ENCODE data around the gene ABLIM2.

DNA sequence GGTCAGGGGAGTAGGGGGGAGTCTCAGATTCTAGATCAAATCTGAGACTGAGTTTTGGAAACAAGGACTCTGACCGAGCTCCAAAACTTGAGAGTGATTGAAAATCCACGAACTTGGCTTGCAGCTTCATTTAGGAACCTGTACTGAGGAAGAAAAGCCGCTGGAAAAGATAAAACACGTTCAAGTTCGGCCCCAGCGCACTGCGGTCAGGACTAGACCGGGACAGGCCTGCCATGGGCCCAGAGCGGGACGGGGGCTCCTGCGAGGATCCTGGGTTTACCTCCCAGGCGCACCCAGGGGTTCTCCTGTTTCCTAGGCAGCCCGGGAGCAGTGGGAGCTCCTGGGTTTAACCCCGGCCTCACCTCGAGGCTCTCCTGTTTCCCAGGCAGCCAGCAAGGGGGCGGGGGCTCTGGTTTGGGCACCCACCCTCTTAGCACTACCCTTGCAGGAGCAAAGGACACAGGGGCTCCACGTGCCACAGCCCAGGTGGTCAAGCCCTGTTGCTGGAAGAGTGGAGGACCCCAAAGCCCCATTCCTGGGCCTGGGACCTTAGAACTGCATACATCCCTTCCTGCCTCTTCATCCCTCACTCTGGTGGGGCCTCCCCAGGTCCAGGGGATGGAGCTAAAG, 74.5 kb downstream of the ABLIM2 start:
- TF ChIP-seq, protein P1, sequence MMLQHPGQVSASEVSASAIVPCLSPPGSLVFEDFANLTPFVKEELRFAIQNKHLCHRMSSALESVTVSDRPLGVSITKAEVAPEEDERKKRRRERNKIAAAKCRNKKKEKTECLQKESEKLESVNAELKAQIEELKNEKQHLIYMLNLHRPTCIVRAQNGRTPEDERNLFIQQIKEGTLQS (IDR thresholded peaks at IDR 0.05) = no peak
- TF ChIP-seq POLR2AphosphoS5 (IDR thresholded peaks at IDR 0.05; ENCODE audit: low read depth, low read length) = no peak
- TF ChIP-seq, protein P2, sequence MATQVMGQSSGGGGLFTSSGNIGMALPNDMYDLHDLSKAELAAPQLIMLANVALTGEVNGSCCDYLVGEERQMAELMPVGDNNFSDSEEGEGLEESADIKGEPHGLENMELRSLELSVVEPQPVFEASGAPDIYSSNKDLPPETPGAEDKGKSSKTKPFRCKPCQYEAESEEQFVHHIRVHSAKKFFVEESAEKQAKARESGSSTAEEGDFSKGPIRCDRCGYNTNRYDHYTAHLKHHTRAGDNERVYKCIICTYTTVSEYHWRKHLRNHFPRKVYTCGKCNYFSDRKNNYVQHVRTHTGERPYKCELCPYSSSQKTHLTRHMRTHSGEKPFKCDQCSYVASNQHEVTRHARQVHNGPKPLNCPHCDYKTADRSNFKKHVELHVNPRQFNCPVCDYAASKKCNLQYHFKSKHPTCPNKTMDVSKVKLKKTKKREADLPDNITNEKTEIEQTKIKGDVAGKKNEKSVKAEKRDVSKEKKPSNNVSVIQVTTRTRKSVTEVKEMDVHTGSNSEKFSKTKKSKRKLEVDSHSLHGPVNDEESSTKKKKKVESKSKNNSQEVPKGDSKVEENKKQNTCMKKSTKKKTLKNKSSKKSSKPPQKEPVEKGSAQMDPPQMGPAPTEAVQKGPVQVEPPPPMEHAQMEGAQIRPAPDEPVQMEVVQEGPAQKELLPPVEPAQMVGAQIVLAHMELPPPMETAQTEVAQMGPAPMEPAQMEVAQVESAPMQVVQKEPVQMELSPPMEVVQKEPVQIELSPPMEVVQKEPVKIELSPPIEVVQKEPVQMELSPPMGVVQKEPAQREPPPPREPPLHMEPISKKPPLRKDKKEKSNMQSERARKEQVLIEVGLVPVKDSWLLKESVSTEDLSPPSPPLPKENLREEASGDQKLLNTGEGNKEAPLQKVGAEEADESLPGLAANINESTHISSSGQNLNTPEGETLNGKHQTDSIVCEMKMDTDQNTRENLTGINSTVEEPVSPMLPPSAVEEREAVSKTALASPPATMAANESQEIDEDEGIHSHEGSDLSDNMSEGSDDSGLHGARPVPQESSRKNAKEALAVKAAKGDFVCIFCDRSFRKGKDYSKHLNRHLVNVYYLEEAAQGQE (IDR thresholded peaks at IDR 0.05; ENCODE audit: low read depth) = no peak
- no peak for TF ChIP-seq EZH2 (IDR thresholded peaks at IDR 0.05)
- no peak for TF ChIP-seq SIN3A (IDR thresholded peaks at IDR 0.05; ENCODE audit: low read depth)
- no peak for TF ChIP-seq POLR2A (IDR thresholded peaks at IDR 0.05; ENCODE audit: borderline replicate concordance, extremely low read depth, insufficient read depth, insufficient read length)
- TF ChIP-seq, protein P3, sequence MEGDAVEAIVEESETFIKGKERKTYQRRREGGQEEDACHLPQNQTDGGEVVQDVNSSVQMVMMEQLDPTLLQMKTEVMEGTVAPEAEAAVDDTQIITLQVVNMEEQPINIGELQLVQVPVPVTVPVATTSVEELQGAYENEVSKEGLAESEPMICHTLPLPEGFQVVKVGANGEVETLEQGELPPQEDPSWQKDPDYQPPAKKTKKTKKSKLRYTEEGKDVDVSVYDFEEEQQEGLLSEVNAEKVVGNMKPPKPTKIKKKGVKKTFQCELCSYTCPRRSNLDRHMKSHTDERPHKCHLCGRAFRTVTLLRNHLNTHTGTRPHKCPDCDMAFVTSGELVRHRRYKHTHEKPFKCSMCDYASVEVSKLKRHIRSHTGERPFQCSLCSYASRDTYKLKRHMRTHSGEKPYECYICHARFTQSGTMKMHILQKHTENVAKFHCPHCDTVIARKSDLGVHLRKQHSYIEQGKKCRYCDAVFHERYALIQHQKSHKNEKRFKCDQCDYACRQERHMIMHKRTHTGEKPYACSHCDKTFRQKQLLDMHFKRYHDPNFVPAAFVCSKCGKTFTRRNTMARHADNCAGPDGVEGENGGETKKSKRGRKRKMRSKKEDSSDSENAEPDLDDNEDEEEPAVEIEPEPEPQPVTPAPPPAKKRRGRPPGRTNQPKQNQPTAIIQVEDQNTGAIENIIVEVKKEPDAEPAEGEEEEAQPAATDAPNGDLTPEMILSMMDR (IDR thresholded peaks at IDR 0.05 in 2 of 3, conservative IDR thresholded peaks at IDR 0.05 in 1 of 3; ENCODE audit: borderline replicate concordance in 1 of 3, insufficient read depth in 1 of 3, low read depth in 2 of 3, low read length in 2 of 3) = no peak
- TF ChIP-seq SRF (IDR thresholded peaks at IDR 0.05; ENCODE audit: low read depth) = no peak
- no peak for TF ChIP-seq JUND (IDR thresholded peaks at IDR 0.05)
- no peak for TF ChIP-seq CBX3 (IDR thresholded peaks at IDR 0.05; ENCODE audit: low read depth)
- TF ChIP-seq, protein P4, sequence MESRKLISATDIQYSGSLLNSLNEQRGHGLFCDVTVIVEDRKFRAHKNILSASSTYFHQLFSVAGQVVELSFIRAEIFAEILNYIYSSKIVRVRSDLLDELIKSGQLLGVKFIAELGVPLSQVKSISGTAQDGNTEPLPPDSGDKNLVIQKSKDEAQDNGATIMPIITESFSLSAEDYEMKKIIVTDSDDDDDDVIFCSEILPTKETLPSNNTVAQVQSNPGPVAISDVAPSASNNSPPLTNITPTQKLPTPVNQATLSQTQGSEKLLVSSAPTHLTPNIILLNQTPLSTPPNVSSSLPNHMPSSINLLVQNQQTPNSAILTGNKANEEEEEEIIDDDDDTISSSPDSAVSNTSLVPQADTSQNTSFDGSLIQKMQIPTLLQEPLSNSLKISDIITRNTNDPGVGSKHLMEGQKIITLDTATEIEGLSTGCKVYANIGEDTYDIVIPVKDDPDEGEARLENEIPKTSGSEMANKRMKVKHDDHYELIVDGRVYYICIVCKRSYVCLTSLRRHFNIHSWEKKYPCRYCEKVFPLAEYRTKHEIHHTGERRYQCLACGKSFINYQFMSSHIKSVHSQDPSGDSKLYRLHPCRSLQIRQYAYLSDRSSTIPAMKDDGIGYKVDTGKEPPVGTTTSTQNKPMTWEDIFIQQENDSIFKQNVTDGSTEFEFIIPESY (IDR thresholded peaks at IDR 0.05; ENCODE audit: extremely low read depth, insufficient replicate concordance, low read length) = no peak
- TF ChIP-seq, protein P5, sequence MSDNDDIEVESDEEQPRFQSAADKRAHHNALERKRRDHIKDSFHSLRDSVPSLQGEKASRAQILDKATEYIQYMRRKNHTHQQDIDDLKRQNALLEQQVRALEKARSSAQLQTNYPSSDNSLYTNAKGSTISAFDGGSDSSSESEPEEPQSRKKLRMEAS (IDR thresholded peaks at IDR 0.05) = no peak
- TF ChIP-seq YY1 (IDR thresholded peaks at IDR 0.05; ENCODE audit: extremely low read depth, insufficient replicate concordance, low read depth, low read length) = no peak
- TF ChIP-seq EGR1 (IDR thresholded peaks at IDR 0.05; ENCODE audit: low read depth) = no peak
